OCI-LY7 (cell line): Measurements from ENCODE around the gene SPECC1. TPM values are rescaled to one million over a fixed set of nuclear protein-coding genes. Genes with fewer than 3 reads are reported as not detected.

Experiments
- BruUV-seq: library from RNA; stranded (reverse); fragments of 400-500 nt; replicated peaks from 2 replicates; lab custom pipeline; 2021; lab: Mats Ljungman, UMichigan
- CTCF ChIA-PET: fragments of 300-600 bp; sonication (Branson Sonifier 250); formaldehyde crosslinking; loops from one replicate; lab custom pipeline; 2022; ENCODE audit warnings: antibody characterized with exemption; ENCODE audit not compliant: unreplicated experiment; lab: Charles Lee
- POLR2A ChIA-PET: fragments of 300-600 bp; sonication (Branson Sonifier 250); formaldehyde crosslinking; loops from one replicate; lab custom pipeline; 2022; ENCODE audit warnings: antibody characterized with exemption; lab: Charles Lee
- DNase-seq: peaks from one replicate; pipeline ENCODE4 v3.0.0-alpha.2; 2015; ENCODE audit warnings: low spot score
- H2AFZ ChIP-seq: fragments of 200-600 bp; sonication (generic), shearing (Covaris generic); 2 replicates; pipeline ENCODE4 v1.6.1; 2014; ENCODE audit warnings: mild to moderate bottlenecking, antibody characterized with exemption, low read length, moderate library complexity
- H3K27ac ChIP-seq: fragments of 200-600 bp; sonication (generic); 2 replicates; pipeline ENCODE4 v1.5.1; 2014; ENCODE audit warnings: mixed run types, low read depth, mild to moderate bottlenecking, moderate library complexity, low read length, inconsistent platforms; ENCODE audit not compliant: poor library complexity, severe bottlenecking
- H3K36me3 ChIP-seq: fragments of 200-600 bp; sonication (generic); 2 replicates; pipeline ENCODE4 v1.6.1; 2014; ENCODE audit warnings: mild to moderate bottlenecking, antibody characterized with exemption, low read length, moderate library complexity, mixed read lengths; ENCODE audit not compliant: insufficient read depth
- H3K4me1 ChIP-seq: fragments of 200-600 bp; sonication (generic); 2 replicates; pipeline ENCODE4 v1.5.1; 2014; ENCODE audit warnings: mild to moderate bottlenecking, low read length; ENCODE audit not compliant: insufficient read depth, poor library complexity, severe bottlenecking
- H3K4me2 ChIP-seq: fragments of 200-600 bp; sonication (generic); 2 replicates; pipeline ENCODE4 v1.6.1; 2014; ENCODE audit warnings: mild to moderate bottlenecking, low read length
- H3K4me3 ChIP-seq: fragments of 200-600 bp; sonication (generic); 2 replicates; pipeline ENCODE4 v1.5.1; 2014; ENCODE audit warnings: mild to moderate bottlenecking, low read depth, low read length; ENCODE audit not compliant: poor library complexity, severe bottlenecking
- H3K79me2 ChIP-seq: fragments of 200-600 bp; sonication (generic); 2 replicates; pipeline ENCODE4 v1.6.1; 2016; ENCODE audit warnings: low read depth, mild to moderate bottlenecking, low read length, moderate library complexity, mixed read lengths; ENCODE audit not compliant: insufficient read depth
- H3K9me2 ChIP-seq: fragments of 200-600 bp; sonication (generic); 2 replicates; pipeline ENCODE4 v1.6.1; 2016; ENCODE audit warnings: mild to moderate bottlenecking, low read length, mixed read lengths; ENCODE audit not compliant: insufficient read depth
- H3K9me3 ChIP-seq: fragments of 200-600 bp; sonication (generic); 2 replicates; pipeline ENCODE4 v1.6.1; 2014; ENCODE audit warnings: mild to moderate bottlenecking, mixed run types, low read length, mixed read lengths
- H4K20me1 ChIP-seq: fragments of 200-600 bp; sonication (generic); 2 replicates; pipeline ENCODE4 v1.6.1; 2014; ENCODE audit warnings: mild to moderate bottlenecking, antibody characterized with exemption, low read length, moderate library complexity, mixed read lengths; ENCODE audit not compliant: insufficient read depth
- EZH2phosphoT487 ChIP-seq: fragments of 200-600 bp; sonication (generic); IDR thresholded peaks from 2 replicates; pipeline ENCODE4 v1.6.1; 2018; ENCODE audit warnings: low read depth, borderline replicate concordance, mild to moderate bottlenecking, mixed run types, antibody characterized with exemption, low read length, moderate library complexity, mixed read lengths
- intact Hi-C: fragments of 100-400 bp; cut with micrococcal nuclease; formaldehyde crosslinking; loops from one replicate; pipeline ENCODE4 v1.10.0; 2022; ENCODE audit not compliant: unreplicated experiment
- total RNA-seq, 2 experiments: library from RNA; depleted of rRNA in 1 of 2; stranded (reverse); fragments of >200 nt in 1 of 2; shearing (Covaris generic) in 1 of 2; gene quantifications; 2 replicates each; pipeline ENCODE4 v1.2.3, GENCODE V29; 2014 to 2022
- TF ChIP-seq, protein P1 (sequence below): fragments of 200-600 bp; sonication (generic); conservative IDR thresholded peaks from 2 replicates; pipeline ENCODE4 v1.5.1; 2014; ENCODE audit warnings: mild to moderate bottlenecking, antibody characterized with exemption, low read length, moderate library complexity, mixed read lengths

The SPECC1 gene
- total RNA-seq, 2 experiments from 2014 or later = 0.47 to 2.8 TPM

DNA sequence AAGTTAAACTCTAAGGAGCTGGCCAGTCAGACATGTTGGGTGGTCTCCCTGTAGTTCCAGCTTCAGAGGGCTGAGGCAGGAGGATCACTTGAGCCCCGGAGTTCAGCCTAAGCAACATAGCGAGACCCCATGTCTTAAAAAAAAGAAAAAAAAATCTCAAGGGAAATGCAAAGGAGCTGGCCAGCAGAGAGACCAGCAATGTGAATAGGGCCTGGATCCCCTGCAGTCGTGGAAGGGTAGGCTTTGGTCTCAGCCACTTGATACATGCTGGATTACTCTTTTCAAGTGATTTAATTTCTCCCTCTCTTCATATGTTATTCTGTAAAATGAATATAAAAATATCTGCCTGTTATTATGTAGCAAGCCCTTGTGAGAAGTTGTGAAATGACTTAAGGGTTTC lies 207.7 kb downstream of the SPECC1 start:
- Histone ChIP-seq H3K79me2 (no peaks in the 10 kb centered on the region), H3K9me2 (no peaks in the 10 kb centered on the region), H3K9me3 (no peaks in the 10 kb centered on the region), H3K4me2 (no peak overlapping the region), H2AFZ (no peak overlapping the region), H3K4me1 (no peaks in the 10 kb centered on the region), H3K27ac (no peak overlapping the region), H4K20me1 (no peaks in the 10 kb centered on the region), H3K4me3 (no peak overlapping the region), H3K36me3 (no peaks in the 10 kb centered on the region)
- ChIA-PET CTCF (no interaction called here), POLR2A (no interaction called here)
- no TSS peak for BruUV-seq
- intact Hi-C loops = no loop called here
- no peak for TF ChIP-seq EZH2phosphoT487
- TF ChIP-seq, protein P1, sequence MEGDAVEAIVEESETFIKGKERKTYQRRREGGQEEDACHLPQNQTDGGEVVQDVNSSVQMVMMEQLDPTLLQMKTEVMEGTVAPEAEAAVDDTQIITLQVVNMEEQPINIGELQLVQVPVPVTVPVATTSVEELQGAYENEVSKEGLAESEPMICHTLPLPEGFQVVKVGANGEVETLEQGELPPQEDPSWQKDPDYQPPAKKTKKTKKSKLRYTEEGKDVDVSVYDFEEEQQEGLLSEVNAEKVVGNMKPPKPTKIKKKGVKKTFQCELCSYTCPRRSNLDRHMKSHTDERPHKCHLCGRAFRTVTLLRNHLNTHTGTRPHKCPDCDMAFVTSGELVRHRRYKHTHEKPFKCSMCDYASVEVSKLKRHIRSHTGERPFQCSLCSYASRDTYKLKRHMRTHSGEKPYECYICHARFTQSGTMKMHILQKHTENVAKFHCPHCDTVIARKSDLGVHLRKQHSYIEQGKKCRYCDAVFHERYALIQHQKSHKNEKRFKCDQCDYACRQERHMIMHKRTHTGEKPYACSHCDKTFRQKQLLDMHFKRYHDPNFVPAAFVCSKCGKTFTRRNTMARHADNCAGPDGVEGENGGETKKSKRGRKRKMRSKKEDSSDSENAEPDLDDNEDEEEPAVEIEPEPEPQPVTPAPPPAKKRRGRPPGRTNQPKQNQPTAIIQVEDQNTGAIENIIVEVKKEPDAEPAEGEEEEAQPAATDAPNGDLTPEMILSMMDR = no peak
- DNase-seq = no peak

DNA sequence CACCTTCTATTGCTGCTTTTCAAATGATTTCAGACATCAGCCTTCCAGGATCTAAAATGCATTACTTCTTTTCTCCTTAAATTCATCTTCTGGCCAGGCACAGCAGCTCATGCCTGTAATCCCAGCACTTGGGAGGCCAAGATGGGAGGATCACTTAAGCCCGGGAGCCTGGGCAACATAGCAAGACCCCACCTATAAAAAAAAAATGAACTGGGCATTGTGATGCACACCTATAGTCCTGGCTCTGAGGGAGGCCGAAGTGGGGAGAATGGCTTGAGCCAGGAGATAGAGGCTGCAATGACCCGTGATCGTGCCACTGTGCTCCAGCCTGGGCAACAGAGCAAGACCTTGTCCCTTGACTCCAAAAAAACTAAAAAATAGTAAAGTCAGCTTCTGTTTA lies 208.5 kb downstream of the SPECC1 start:
- POLR2A ChIA-PET = interaction anchor here (0.6 to 0.7 kb wide), 2 partner anchors 22 to 421 kb away, joined by 3 to 4 read pairs; no protein-coding TSS in a partner anchor
- DNase-seq = no peak
- no peaks in the 10 kb centered on the region for H3K79me2 ChIP-seq
- TF ChIP-seq, protein P1 = no peak
- TF ChIP-seq EZH2phosphoT487 = no peak
- H3K27ac ChIP-seq = no peak overlapping the region
- H3K9me2 ChIP-seq = no peaks in the 10 kb centered on the region
- CTCF ChIA-PET = no interaction called here
- no peaks in the 10 kb centered on the region for H3K9me3 ChIP-seq
- intact Hi-C loops = no loop called here
- no TSS peak for BruUV-seq
- no peaks in the 10 kb centered on the region for H3K4me1 ChIP-seq
- no peak overlapping the region for H3K4me2 ChIP-seq
- no peak overlapping the region for H2AFZ ChIP-seq
- no peaks in the 10 kb centered on the region for H4K20me1 ChIP-seq
- H3K4me3 ChIP-seq = no peak overlapping the region
- H3K36me3 ChIP-seq = no peaks in the 10 kb centered on the region

GRCh38 chr17:20218272-20218671 lies 209.1 kb downstream of the SPECC1 start:
- H3K4me2 ChIP-seq = no peak overlapping the region
- BruUV-seq = no TSS peak
- no peaks in the 10 kb centered on the region for H3K36me3 ChIP-seq
- no peaks in the 10 kb centered on the region for H4K20me1 ChIP-seq
- ChIA-PET POLR2A (interaction anchor here (0.7 kb wide), 1 partner anchor 421 kb away, joined by 3 read pairs; no protein-coding TSS in a partner anchor), CTCF (no interaction called here)
- no peak overlapping the region for H3K4me3 ChIP-seq
- intact Hi-C loops = no loop called here
- H2AFZ ChIP-seq = no peak overlapping the region
- H3K79me2 ChIP-seq = no peaks in the 10 kb centered on the region
- H3K4me1 ChIP-seq = no peaks in the 10 kb centered on the region
- no peak overlapping the region for H3K27ac ChIP-seq
- no peak for DNase-seq
- no peaks in the 10 kb centered on the region for H3K9me3 ChIP-seq
- TF ChIP-seq, protein P1 = no peak
- TF ChIP-seq EZH2phosphoT487 = no peak
- no peaks in the 10 kb centered on the region for H3K9me2 ChIP-seq
